ENCODE data around the gene HLCS. TPM values are rescaled to one million over a fixed set of nuclear protein-coding genes. Genes with fewer than 3 reads are reported as not detected.

HLCS gene
- total and polyA plus RNA-seq, 2 of the 8 experiments (the other 6 are each of a cell fraction or from before 2014, with no cell fraction given) = 4.7 to 12.2 TPM

DNA sequence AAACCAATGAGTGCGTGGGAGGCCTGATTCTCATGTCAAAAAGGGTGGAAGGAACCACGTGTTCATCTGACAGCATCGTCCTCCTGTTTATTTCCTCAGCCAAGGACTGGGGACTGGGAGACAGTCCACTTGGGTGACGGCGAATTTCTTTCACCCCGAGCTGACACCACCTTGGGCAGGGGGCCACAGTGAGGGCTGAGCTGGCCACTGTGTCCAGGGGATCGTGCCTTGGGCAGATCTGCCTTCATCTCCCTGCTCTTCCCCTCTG, 145.5 kb downstream of the HLCS start:
- no peak overlapping the region for H4K91ac ChIP-seq (replicated peaks; ENCODE audit: insufficient read length, low read length)
- POLR2A ChIA-PET (ENCODE audit: partially characterized antibody) = no interaction called here
- CTCF ChIA-PET (ENCODE audit: partially characterized antibody) = interaction anchor here (1.7 kb wide), 1 partner anchor 68 kb away, joined by 4 read pairs; no protein-coding TSS in a partner anchor
- H3K4ac ChIP-seq (replicated peaks; ENCODE audit: insufficient read length, low read depth, low read length) = no peak overlapping the region
- H2AFZ ChIP-seq (ENCODE audit: low read length) = no peak overlapping the region
- H3K23ac ChIP-seq (ENCODE audit: insufficient read length) = no peak overlapping the region
- no peak overlapping the region for H3K9ac ChIP-seq (replicated peaks in 1 of 4; ENCODE audit: extremely low read depth in 1 of 4, low read depth in 3 of 4, low read length in 3 of 4)
- peak overlapping the region; percentile 38; the same call in 1 of the 2 replicates for H2BK5ac ChIP-seq (ENCODE audit: low read depth, low read length)
- H3K4me3 ChIP-seq (ENCODE audit: extremely low read depth in 1 of 4, insufficient read depth in 2 of 4, low read depth in 3 of 4, low read length in 4 of 4) = no peak overlapping the region
- no peak overlapping the region for H3K18ac ChIP-seq (ENCODE audit: extremely low read depth, low read length)
- H4K5ac ChIP-seq (ENCODE audit: insufficient read length, low read depth, low read length) = no peak overlapping the region
- H3K56ac ChIP-seq (replicated peaks; ENCODE audit: insufficient read length, low read depth, low read length) = no peak overlapping the region
- DNase-seq (ENCODE audit: low read depth in 1 of 2, low spot score in 2 of 2) (no peak), FAIRE-seq (no peak)
- H4K20me1 ChIP-seq (replicated peaks in 1 of 2; ENCODE audit: control insufficient read depth in 1 of 2, insufficient read depth in 2 of 2, low read length in 2 of 2) = peaks cover 0 to 2% of the 10 kb centered on the region in 2 experiments
- 87% methylated on average over 7 of the region's 7 CpGs; no CpG with 5 or more reads in 1 of the 2 experiments for WGBS, 2 experiments (ENCODE audit: extremely low coverage in 1 of 2, insufficient coverage in 1 of 2, insufficient read length in 1 of 2, insufficient replicate concordance in 2 of 2, low coverage in 1 of 2, low lambda C conversion rate in 2 of 2, missing lambda C conversion rate in 1 of 2)
- H3K36me3 ChIP-seq (ENCODE audit: control insufficient read depth in 2 of 4, insufficient read depth in 4 of 4, low read length in 3 of 4) = no peaks in the 10 kb centered on the region
- no peaks in the 10 kb centered on the region for H3K9me3 ChIP-seq (ENCODE audit: insufficient read depth in 2 of 2, low read depth in 1 of 2, low read length in 1 of 2)
- H3K14ac ChIP-seq (ENCODE audit: insufficient read length) = no peak overlapping the region
- no peaks in the 10 kb centered on the region for H3K27me3 ChIP-seq (replicated peaks in 1 of 4; ENCODE audit: control insufficient read depth in 3 of 4, extremely low read depth in 1 of 4, insufficient read depth in 3 of 4, low read length in 3 of 4)
- H3K27ac ChIP-seq (ENCODE audit: low read depth, low read length) = no peak overlapping the region
- H3K4me2 ChIP-seq (ENCODE audit: insufficient read depth in 1 of 2, low read depth in 2 of 2, low read length in 2 of 2) = no peak overlapping the region
- peaks cover 0 to 10% (median 8%) of the 10 kb centered on the region in 4 experiments; a peak in 6 of 7 replicates for H3K4me1 ChIP-seq (replicated peaks in 1 of 4; ENCODE audit: control insufficient read depth in 3 of 4, insufficient read depth in 4 of 4, low read length in 3 of 4)
- no peak overlapping the region for H4K8ac ChIP-seq (ENCODE audit: extremely low read depth, insufficient read depth, low read length)
- no peak overlapping the region for H2BK15ac ChIP-seq (ENCODE audit: low read length)
- 0 out of 2 replicates have a peak overlapping the region, but pooled peaks have one; percentile 42 for H2BK12ac ChIP-seq (ENCODE audit: low read depth, low read length)
- H3K79me2 ChIP-seq (ENCODE audit: control insufficient read depth in 1 of 2, insufficient read depth in 2 of 2, low read length in 2 of 2) = no peaks in the 10 kb centered on the region
- H3K79me1 ChIP-seq (ENCODE audit: low read depth, low read length) = no peaks in the 10 kb centered on the region
- no peak overlapping the region for H2AK5ac ChIP-seq (ENCODE audit: low read depth, low read length)
- H2BK120ac ChIP-seq (replicated peaks; ENCODE audit: low read depth, low read length) = no peak overlapping the region
- H3K23me2 ChIP-seq (ENCODE audit: low read depth, low read length) = no peaks in the 10 kb centered on the region
- H2BK20ac ChIP-seq (ENCODE audit: low read length) = no peak overlapping the region; the same call in 1 of the 2 replicates
- TF ChIP-seq, protein P1, sequence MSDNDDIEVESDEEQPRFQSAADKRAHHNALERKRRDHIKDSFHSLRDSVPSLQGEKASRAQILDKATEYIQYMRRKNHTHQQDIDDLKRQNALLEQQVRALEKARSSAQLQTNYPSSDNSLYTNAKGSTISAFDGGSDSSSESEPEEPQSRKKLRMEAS (IDR thresholded peaks at IDR 0.05) = no peak
- TF ChIP-seq TAF7 (optimal IDR thresholded peaks at IDR 0.05; ENCODE audit: borderline replicate concordance, low read depth, low read length) (no peak), SP1 (IDR thresholded peaks at IDR 0.05; ENCODE audit: low read depth, low read length) (no peak), ATF3 (IDR thresholded peaks at IDR 0.05; ENCODE audit: insufficient read depth, low read depth, low read length) (no peak), SP4 (IDR thresholded peaks at IDR 0.05; ENCODE audit: low read length) (no peak), PHF8 (conservative IDR thresholded peaks at IDR 0.05; ENCODE audit: low read depth, low read length) (no peak), YY1 (IDR thresholded peaks at IDR 0.05; ENCODE audit: low read depth, low read length) (no peak), RFX5 (IDR thresholded peaks at IDR 0.05; ENCODE audit: borderline replicate concordance, low read depth, low read length) (no peak), TEAD4 (IDR thresholded peaks at IDR 0.05; ENCODE audit: low read depth, low read length) (no peak), CBX8 (IDR thresholded peaks at IDR 0.05; ENCODE audit: borderline replicate concordance, low read depth, low read length) (no peak), SAP30 (IDR thresholded peaks at IDR 0.05; ENCODE audit: insufficient read depth, insufficient replicate concordance, low read length) (no peak), CEBPB (IDR thresholded peaks at IDR 0.05; ENCODE audit: low read depth, low read length) (no peak), SRF (IDR thresholded peaks at IDR 0.05; ENCODE audit: low read depth, low read length) (no peak)
- TF ChIP-seq, protein P2, sequence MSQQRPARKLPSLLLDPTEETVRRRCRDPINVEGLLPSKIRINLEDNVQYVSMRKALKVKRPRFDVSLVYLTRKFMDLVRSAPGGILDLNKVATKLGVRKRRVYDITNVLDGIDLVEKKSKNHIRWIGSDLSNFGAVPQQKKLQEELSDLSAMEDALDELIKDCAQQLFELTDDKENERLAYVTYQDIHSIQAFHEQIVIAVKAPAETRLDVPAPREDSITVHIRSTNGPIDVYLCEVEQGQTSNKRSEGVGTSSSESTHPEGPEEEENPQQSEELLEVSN (IDR thresholded peaks at IDR 0.05) = no peak

Data from H1 (cell line).